Thyroid gland (tissue), 4 donors: ENCODE measurements around the gene PLPP3. TPM values are rescaled to one million over a fixed set of nuclear protein-coding genes. Genes with fewer than 3 reads are reported as not detected.

ENCODE experiments used
- DNase-seq, 2 donors: peaks; one replicate each; pipeline ENCODE4 v3.0.0-alpha.2; 2019
- H3K27ac ChIP-seq, 3 donors: fragments of 200-600 bp; sonication (generic); 1 replicate in 2 of 3; 2 replicates in 1 of 3; pipeline ENCODE4 v1.5.1; 2016 to 2019; ENCODE audit warnings: mild to moderate bottlenecking in 1 of 3, moderate library complexity in 1 of 3
- H3K27me3 ChIP-seq: fragments of 200-600 bp; sonication (generic); one replicate; pipeline ENCODE4 v1.5.1; 2019
- H3K36me3 ChIP-seq, 2 donors: fragments of 200-600 bp; sonication (generic); one replicate each; pipeline ENCODE4 v1.5.1; 2016 to 2019
- H3K4me1 ChIP-seq, 2 donors: fragments of 200-600 bp; sonication (generic); one replicate each; pipeline ENCODE4 v1.5.1; 2017 to 2019
- H3K4me3 ChIP-seq, 3 donors: fragments of 200-600 bp; sonication (generic); replicated peaks in 1 of 3; 1 replicate in 2 of 3; 2 replicates in 1 of 3; pipeline ENCODE4 v1.5.1; 2016; ENCODE audit warnings: mild to moderate bottlenecking in 1 of 3
- H3K9me3 ChIP-seq: fragments of 200-600 bp; sonication (generic); one replicate; pipeline ENCODE4 v1.5.1; 2017
- CTCF ChIP-seq, 6 experiments: fragments of 200-600 bp in 3 of 6; fragments of 450-650 bp in 3 of 6; sonication (generic) in 3 of 6; IDR thresholded peaks; one replicate each; pipeline ENCODE4 v1.5.1; 2016 to 2019; ENCODE audit warnings: antibody characterized with exemption in 6 of 6, mild to moderate bottlenecking in 2 of 6, inconsistent platforms in 1 of 6, moderate library complexity in 1 of 6
- POLR2A ChIP-seq, 2 donors: fragments of 450-650 bp; IDR thresholded peaks; one replicate each; pipeline ENCODE4 v1.6.1; 2017; ENCODE audit warnings: antibody characterized with exemption in 2 of 2, mild to moderate bottlenecking in 2 of 2, moderate library complexity in 1 of 2
- WGBS, 2 donors: methylation state at CpG; one replicate each; pipeline ENCODE4 v1.1.5; 2017; 5-methylcytosine and 5-hydroxymethylcytosine counted together
- intact Hi-C: fragments of 100-400 bp; cut with DNase I; formaldehyde crosslinking; loops from one replicate; pipeline ENCODE4 v1.15.1; 2023
- total RNA-seq, 4 donors: library from RNA; depleted of rRNA; stranded (reverse); fragments of >200 nt; gene quantifications; one replicate each; pipeline ENCODE4 v1.2.3, GENCODE V29; 2016

The PLPP3 gene
- total RNA-seq, 4 donors from 2014 or later, result 257 to 764 (median 675) TPM

GRCh38 chr1:56517404-56518130 is 61.8 kb downstream of the PLPP3 start:
- 93 to 97% methylated on average over 2 of the region's 2 CpGs for WGBS, 2 donors
- peaks cover 81% of the 10 kb centered on the region in 2 donors for H3K4me1 ChIP-seq
- TF ChIP-seq CTCF (IDR thresholded peaks at IDR 0.05) (no peak), POLR2A (IDR thresholded peaks at IDR 0.05) (no peak)
- intact Hi-C loops, result no loop called here
- H3K9me3 ChIP-seq, result no peaks in the 10 kb centered on the region
- H3K36me3 ChIP-seq, result peaks cover 11 to 52% of the 10 kb centered on the region in 2 donors
- no peak for DNase-seq
- H3K27ac ChIP-seq, result peak overlapping the region; percentile 58 to 83 (median 78)
- no peak overlapping the region for H3K4me3 ChIP-seq
- no peaks in the 10 kb centered on the region for H3K27me3 ChIP-seq

GRCh38 chr1:56516539-56517252 is 62.7 kb downstream of the PLPP3 start:
- 57 to 60% methylated on average over 7 of the region's 7 CpGs for WGBS, 2 donors
- H3K27me3 ChIP-seq, result no peaks in the 10 kb centered on the region
- peaks cover 81 to 82% of the 10 kb centered on the region in 2 donors for H3K4me1 ChIP-seq
- H3K36me3 ChIP-seq, result peaks cover 12 to 49% of the 10 kb centered on the region in 2 donors
- peak in 1 of 6 experiments; percentile 4 for TF ChIP-seq CTCF (IDR thresholded peaks at IDR 0.05)
- peak in 1 of 2 donors; percentile 63 for TF ChIP-seq POLR2A (IDR thresholded peaks at IDR 0.05)
- H3K9me3 ChIP-seq, result no peaks in the 10 kb centered on the region
- H3K4me3 ChIP-seq, result no peak overlapping the region
- H3K27ac ChIP-seq, result peak overlapping the region; percentile 66 to 83 (median 78)
- intact Hi-C loops, result no loop called here
- peak; percentile 45 to 59 for DNase-seq

DNA sequence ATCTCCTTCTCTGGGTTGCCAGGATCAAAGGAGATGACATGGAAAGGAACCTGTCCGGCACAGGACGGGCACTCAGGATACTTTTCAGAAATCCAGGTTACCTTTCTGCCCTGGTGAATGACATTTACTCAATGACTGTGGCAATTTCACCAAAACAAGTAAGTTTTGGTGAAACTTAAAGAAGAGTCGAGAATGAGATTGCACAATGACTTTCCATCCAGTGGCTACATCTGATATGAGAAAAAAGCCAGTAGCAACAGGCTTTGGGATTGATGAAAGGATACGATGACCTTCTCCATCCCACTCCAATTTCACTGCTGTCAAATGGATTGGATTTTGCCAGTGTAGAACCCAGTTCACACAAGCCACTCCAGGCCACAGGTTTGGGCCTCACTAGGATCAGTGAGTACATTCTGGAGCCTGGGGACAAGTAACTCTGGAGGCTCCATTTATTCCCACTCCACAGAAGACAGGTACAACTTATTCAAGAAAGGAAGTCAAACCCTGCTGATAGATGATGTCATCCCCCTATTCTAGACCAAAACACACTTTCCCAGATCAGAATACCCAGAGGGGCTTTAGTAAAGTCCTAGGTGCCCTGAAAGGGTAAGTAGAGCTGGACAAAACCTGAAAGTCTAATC is 63.3 kb downstream of the PLPP3 start:
- H3K27ac ChIP-seq, result peak overlapping the region; percentile 66 to 83 (median 78)
- peaks cover 82 to 84% of the 10 kb centered on the region in 2 donors for H3K4me1 ChIP-seq
- H3K9me3 ChIP-seq, result no peaks in the 10 kb centered on the region
- peaks cover 18 to 50% of the 10 kb centered on the region in 2 donors for H3K36me3 ChIP-seq
- H3K27me3 ChIP-seq, result no peaks in the 10 kb centered on the region
- no peak overlapping the region for H3K4me3 ChIP-seq
- 80 to 93% methylated on average over 4 of the region's 4 CpGs for WGBS, 2 donors
- intact Hi-C loops, result no loop called here
- DNase-seq, result no peak
- TF ChIP-seq CTCF (IDR thresholded peaks at IDR 0.05), result no peak
- no peak for TF ChIP-seq POLR2A (IDR thresholded peaks at IDR 0.05)

DNA sequence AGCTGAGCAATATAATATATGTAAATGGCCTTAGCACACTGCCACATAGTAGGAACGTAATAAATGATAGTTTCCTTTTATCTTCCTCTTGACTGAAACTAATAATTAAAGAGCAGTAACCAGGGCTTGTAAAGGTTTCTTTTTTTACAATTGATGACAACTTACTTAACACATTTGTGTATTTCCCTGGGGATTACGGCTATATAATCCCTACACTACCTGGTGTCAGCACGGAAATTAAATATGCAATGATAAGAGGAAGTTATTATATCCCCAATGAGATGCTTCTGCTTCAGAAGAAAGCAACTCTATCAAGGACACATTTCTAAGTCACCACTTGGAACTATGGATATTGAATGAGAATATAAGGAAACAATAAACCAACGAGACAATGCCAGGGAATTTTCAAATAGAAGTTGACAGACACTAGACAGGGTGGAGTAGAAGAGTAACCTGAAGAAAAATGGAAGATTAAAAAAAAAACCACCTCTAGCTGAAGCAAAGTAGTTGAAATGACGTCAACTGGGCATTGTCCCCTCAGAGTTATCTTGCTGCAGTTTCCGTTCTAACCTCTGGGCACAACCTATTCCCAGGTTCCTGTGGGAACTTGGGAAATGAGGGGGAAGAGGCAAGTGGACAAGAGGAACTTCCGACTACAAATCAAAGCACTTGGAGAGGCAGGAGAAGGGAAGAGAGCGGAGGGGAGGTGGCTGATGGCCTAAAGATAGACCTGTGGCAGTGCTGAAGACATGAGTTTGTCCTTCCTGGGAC is 66.5 kb downstream of the PLPP3 start:
- intact Hi-C loops, result no loop called here
- DNase-seq, result no peak
- Histone ChIP-seq H3K4me1 (peaks cover 88% of the 10 kb centered on the region in 2 donors), H3K36me3 (peaks cover 40 to 55% of the 10 kb centered on the region in 2 donors), H3K27ac (peak overlapping the region; percentile 37 to 78 (median 48)), H3K4me3 (no peak overlapping the region), H3K27me3 (no peaks in the 10 kb centered on the region), H3K9me3 (no peaks in the 10 kb centered on the region)
- no peak for TF ChIP-seq POLR2A (IDR thresholded peaks at IDR 0.05)
- TF ChIP-seq CTCF (IDR thresholded peaks at IDR 0.05), result peak in 1 of 6 experiments; percentile 14
- WGBS, 2 donors, result 72 to 73% methylated on average over 8 of the region's 8 CpGs
